DMS79 treated with DMSO at 0.1 percent for 48 hours (cell line): ENCODE results near the gene DLEU7.

Experiments
- DNase-seq: peaks from one replicate; lab custom pipeline; 2025; lab: John Stamatoyannopoulos, UW

DLEU7 gene

DNA sequence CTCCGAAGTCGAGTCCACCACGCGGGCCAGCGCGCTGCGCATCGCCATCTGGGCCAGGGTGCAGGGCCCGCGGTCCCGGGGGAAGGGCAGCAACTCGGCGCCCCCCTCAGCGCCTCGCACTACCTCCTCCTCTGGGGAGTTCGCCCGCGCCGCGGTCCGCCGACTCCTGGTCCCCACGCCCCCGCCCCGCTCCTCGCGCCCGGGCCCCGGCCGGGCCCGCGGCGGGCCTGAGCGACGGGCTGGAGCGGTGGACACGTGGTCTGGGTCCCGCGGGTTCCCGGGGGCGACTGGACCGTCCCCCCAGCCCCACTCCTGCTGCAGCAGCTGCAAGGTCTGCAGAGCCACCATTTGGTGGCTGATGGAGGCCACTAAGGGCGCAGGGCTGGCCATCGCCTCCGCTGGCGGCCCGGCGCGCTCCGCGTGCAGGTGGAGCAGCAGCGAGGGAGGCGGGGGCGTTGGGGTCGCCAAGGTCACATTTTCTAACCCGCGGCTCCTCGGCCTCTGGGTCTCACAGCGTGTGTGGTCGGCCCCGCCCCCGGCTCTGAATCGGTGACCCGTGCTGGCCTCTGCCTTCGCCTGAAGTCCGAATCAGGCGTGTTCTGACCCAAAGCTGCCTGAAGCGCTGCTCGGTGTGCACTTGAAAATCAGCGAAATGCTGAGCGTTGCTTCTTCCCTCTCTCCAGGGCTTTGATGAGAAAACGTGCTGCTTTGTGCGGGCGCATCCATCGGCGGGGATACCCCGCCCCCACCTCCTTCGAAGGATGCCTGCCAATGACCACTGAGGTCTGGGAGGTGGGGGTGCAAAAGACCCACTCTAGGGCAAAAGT lies at the start of gene DLEU7:
TSS of gene DLEU7 (minus strand) at position 436 of the 827 bp plus-strand sequence. CDS start at position 390, 46 bp downstream.
- no peak for DNase-seq

GRCh38 chr13:50892210-50892944 lies 48.9 kb upstream of the DLEU7 start:
- no peak for DNase-seq

DNA sequence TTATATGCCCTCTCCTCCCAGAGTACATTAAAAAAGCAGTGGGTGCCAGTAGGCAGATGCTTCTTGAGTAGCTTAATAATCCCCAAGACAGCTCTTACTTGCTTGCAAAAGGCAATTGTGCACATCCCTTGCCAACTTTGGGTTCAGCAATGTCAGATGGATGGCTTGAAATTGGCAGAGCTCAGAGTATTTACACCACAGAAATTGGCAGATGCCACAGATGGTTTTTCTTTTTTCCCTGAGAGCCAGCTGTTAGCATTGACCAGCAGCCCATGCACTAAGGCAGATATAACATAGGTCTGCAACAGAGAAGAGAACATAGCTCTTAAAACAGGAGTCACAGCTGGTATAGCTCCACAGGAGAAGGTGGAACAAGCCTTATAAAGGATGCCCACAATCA lies 47.7 kb upstream of the DLEU7 start:
- DNase-seq = no peak

DNA sequence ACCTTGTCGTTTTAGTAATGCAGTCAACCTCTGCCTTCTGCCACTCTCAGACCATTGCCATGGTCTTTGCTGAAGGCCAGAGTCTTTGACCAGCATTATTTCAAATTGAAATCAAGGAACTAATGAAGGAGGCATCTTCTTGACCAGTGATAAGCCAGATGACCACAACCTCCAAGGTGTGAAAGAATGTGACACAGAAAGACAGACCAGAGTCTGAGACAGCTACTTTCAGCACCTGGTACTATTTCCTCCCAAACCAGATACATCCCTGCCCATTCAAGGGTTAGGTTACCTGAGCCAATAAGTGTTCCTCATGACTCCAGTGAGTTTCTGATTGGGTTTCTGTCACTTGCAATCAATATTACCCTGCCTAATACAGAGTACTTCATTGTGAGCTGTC lies 45.8 kb upstream of the DLEU7 start:
- DNase-seq = no peak

DNA sequence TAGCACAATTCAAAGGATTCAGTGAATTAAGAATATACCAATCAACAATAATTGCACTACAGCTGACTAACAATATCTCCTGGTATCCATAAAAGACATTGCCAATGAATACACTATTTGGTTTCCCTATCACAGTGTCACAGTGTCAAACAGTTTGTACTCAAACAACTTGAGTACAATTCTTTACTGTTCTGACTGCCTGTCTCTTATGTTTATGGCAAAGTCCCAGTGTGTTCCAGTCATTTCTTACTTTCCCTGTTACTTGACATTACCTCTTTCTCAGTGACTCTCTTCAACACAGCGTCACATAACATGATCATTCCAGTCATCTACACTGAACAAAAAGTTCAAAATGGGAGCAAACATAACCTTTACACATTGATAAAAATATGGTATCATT lies 44.9 kb upstream of the DLEU7 start:
- DNase-seq = no peak

DNA sequence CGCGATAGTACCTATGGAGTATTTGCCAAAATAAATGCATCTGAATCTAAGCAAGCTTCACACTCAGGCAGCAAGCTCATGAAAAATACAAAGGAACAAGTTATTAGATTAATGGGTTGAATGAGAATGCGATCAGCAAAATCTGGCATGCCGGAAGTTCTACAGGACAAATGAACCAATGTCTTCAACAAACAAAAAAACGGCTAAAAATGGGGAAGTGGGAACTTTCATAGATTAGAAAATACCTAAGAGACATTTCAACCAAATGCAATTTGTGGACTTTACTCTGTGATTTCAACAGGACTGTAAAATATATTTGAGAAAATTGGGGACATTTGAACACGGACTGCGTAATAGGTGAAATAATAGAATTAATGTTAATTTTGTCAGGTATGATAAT lies 43.7 kb upstream of the DLEU7 start:
- DNase-seq = no peak

DNA sequence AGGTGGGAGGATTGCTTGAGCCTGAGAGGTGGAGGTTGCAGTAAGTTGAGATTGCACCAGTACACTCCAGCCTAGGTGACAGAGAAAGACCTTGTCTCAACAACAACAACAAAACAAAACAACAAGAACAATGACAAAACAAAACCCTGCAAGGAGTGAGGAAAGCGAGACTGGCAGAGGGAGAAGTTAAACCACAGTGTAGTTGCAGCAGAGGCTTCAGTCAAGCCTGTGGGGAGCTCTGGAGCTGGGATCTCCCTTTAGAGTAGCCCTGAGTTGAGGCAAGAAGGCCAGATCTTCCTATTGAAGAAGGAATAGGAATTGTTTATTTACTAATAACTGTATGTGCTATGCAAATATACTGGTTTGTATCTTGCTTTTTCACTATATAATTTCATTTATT lies 40.8 kb upstream of the DLEU7 start:
- DNase-seq = no peak

DNA sequence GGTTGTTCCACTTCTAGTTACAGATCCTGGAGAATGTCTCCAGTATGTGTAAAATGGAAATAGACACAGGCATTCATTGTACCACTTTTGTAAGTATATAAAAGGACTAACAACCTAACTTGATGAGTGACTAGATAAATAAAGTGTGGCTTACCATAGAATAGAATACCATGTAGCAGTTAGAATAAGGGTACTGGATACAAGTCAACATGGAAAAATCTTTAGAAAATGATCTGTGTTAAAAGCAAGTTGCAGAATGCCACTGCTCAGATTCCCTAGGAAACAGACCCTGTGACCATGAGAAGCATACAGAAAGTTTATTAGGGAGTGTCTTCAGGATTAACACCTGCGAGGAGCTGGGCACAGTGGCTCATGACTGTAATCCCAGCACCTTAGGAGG lies 40.2 kb upstream of the DLEU7 start:
- no peak for DNase-seq

DNA sequence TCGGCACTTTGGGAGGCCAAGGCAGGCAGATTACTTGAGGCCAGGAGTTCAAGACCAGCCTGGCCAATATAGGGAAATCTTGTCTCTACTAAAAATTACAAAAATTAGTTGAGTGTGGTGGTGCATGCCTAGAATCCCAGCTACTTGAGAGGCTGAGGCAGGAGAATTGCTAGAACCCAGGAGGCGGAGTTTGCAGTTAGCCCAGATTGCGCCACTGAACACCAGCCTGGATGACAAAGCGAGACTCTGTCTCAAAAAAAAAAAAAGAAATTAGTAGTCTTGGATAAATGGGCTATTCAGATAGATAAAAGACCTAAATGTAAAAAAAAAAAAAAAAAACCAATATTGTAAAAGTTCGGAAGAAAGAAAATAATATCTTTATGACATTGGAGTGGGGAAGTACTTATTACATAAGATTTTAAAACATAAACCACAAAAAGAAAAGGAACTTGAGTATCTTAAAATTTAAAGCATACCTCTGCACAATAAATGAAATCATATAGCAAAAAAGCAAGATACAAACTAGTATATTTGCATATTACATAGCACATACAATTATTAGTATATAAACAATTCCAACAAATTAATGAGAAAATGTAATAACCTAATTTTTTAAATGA lies 39.4 kb upstream of the DLEU7 start:
- DNase-seq = no peak

DNA sequence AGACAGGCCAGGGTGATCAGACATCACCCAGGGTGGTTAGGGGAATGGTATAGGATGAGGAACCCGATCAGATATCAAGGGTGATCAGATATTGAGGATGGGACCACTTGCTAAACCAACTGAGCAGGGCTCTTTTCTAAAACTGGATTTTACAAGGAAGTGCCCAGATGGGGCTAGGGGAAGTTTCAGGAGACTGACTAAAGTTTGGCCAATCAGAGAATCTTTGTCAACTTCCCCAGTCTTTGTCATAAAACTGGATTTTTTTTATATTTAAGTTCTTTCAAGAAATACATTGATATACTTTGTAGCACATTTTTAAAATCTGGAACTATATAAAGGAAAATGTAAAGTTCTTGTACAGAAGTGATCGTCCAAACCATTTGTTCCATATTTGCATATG lies 30.5 kb upstream of the DLEU7 start:
- no peak for DNase-seq

DNA sequence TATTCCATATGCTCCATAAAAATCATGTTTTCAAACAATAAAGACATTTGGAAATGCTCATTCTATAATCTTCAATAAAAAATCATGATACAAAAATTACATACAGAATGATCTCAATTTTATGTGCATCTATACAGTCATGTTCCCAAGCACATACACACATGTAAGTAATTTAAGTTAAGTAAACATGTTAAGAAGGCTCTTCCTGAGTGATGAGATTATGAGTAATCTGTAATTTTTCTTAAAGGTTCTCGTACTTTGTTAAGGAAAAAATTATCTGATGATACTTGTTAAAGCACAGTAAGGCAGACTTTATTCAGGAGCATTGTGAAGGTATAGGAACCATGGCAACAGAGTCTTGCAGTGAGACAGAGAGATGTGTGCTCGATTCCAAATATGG lies 30.0 kb upstream of the DLEU7 start:
- no peak for DNase-seq

DNA sequence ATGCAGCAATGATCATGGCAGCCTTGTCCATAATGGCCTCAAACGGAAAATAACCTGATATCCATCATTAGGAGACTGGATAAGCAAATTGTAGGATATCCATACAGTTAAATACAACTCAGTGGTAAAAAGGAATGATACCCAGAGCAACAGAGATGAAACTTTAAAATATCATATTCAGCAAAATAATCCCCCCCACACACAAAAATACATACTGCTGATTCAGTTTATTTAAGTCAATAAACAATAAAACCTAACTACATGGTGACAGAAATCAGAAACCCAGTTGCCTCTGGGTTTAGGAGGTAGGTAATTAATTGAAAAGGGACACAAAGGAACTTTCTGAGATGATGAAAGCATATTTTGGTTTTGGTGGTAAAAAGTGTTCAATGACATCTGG lies 27.9 kb upstream of the DLEU7 start:
- DNase-seq = no peak

- no peak for DNase-seq
Measured at GRCh38 chr13:50867637-50867945, 24.1 kb upstream of the DLEU7 start.

GRCh38 chr13:50866817-50867636 lies 23.5 kb upstream of the DLEU7 start:
- DNase-seq = no peak

GRCh38 chr13:50864492-50864891 lies 21.0 kb upstream of the DLEU7 start:
- no peak for DNase-seq

DNA sequence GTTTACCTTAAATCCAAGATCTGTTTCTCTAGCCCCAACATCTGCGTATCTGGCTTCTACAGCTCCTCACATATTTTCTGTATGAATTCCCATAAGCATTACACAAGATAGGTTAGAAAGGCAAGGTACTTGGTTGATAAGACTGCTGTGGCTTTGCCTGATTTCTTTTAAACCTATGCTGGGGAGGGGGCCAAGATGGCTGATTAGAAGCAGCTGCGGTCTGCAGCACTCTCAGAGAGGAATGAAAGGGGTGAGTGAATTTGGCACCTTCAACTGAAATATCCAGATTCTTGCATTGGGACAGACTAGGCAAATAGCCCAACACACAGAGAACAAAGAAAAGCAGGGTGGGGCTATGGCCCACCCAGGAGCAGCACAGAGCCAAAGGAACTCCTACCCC lies 12.2 kb upstream of the DLEU7 start:
- no peak for DNase-seq

DNA sequence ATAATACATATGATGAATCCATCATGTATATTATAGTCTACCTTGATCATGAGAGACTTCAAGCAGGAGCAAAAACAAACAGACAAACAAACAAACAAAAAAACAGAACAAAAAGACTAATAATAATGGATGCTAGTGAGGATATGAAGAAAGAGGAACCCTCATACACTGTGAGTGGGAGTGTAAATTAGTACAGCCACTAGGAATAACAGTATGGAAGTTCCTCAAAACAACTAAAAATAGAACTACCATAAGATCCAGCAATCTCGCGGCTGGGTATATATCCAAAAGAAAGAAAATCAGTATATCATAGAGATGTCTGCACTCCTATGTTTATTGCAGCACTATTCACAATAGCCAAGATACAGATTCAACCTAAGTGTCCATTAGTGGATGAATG lies 7.0 kb upstream of the DLEU7 start:
- DNase-seq = no peak

GRCh38 chr13:50847501-50847900 lies 4.0 kb upstream of the DLEU7 start:
- no peak for DNase-seq

GRCh38 chr13:50846861-50847475 lies 3.5 kb upstream of the DLEU7 start:
- DNase-seq = no peak

DNA sequence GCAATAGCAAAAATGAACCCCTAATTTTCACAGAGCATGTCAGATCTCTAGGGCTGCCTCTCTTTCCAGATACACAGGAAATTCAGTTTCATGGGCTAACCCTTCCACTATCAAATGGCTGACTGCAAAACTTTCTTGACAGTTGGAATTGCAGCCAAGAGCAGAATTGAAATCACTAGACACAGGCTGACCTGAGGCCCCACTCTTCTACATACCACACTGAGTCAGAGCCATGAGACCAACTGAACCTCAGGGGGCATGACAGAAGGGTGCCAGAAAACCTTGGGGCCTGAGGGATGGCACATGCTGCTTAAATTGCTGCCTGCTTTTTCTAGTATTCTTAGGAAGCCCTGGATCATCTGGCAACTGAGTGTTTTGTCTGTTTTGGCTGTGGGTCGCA lies 1.7 kb upstream of the DLEU7 start:
- no peak for DNase-seq

DNA sequence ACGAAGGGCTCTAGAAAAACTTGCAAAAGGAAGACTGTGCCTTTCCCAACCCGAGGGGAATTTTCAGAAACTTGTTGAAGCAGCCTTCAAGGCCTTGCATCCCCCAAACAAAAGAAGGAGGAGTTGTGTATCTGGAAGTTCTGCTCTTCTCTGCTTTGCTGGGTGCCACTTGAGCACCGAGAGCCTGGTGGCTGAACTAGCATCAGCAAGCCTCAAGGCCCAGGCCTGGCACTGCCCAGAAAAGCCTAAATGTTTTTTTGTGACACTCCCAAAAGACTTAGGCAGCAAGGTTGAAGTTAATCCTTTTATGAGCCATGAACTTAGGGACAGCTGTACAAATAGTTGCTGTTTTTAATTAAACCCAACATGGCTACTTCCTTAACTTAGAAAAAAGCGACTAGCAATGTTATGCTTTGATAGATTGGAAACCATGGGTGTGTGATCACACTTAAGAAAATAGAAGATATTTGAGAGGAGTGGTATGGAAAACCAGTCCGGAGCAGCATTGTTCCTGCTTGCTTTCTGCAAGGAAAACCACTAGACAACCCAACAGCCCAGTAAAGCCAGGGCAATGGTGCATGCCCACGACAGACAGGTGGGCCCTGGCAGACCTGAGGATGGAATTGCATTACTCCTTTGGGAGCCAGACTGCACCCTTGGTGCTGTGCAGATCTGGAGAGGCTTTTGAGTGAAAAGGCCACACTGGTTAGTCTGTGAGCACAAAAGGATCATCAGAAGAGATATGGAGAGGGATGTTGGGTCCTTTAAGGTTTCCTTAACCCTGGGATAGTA lies 788 bp upstream of the DLEU7 start:
- peak; percentile 27 for DNase-seq
